Mesenchymal stem cell (in vitro differentiated cells and primary cell): ENCODE results near the gene TRIM28.

Experiments used
- DNase-seq: peaks from one replicate; pipeline ENCODE4 v3.0.0-alpha.2; 2013
- H2AFZ ChIP-seq: one replicate; pipeline ENCODE4 v1.6.1; 2013; ENCODE audit warnings: low read depth, mild to moderate bottlenecking, control low read depth, inconsistent platforms, low read length, moderate library complexity
- H2AK5ac ChIP-seq: 2 replicates; pipeline ENCODE4 v1.6.1; 2013; ENCODE audit warnings: low read length, moderate library complexity, mild to moderate bottlenecking, inconsistent platforms; ENCODE audit not compliant: severe bottlenecking
- H2BK120ac ChIP-seq: one replicate; pipeline ENCODE4 v1.6.1; 2013; ENCODE audit warnings: low read depth, mild to moderate bottlenecking, inconsistent platforms, low read length, moderate library complexity
- H2BK12ac ChIP-seq, 2 experiments: one replicate each; pipeline ENCODE4 v1.6.1; 2013; ENCODE audit warnings: inconsistent platforms in 2 of 2, low read length in 2 of 2, mild to moderate bottlenecking in 2 of 2, moderate library complexity in 2 of 2, control low read depth in 1 of 2
- H2BK15ac ChIP-seq: one replicate; pipeline ENCODE4 v1.6.1; 2013; ENCODE audit warnings: mild to moderate bottlenecking, low read depth, inconsistent platforms; ENCODE audit not compliant: poor library complexity, severe bottlenecking
- H2BK5ac ChIP-seq: 2 replicates; pipeline ENCODE4 v1.6.1; 2013; ENCODE audit warnings: low read depth, mild to moderate bottlenecking, low read length, control low read depth, inconsistent platforms; ENCODE audit not compliant: poor library complexity, severe bottlenecking
- H3K14ac ChIP-seq, 2 experiments: one replicate each; pipeline ENCODE4 v1.6.1; 2013; ENCODE audit warnings: inconsistent platforms in 2 of 2, low read length in 2 of 2, control low read depth in 1 of 2, mild to moderate bottlenecking in 1 of 2, moderate library complexity in 1 of 2
- H3K18ac ChIP-seq, 2 experiments: one replicate each; pipeline ENCODE4 v1.6.1; 2013; ENCODE audit warnings: inconsistent platforms in 2 of 2, low read length in 2 of 2, control low read depth in 1 of 2, low read depth in 1 of 2, mild to moderate bottlenecking in 1 of 2
- H3K23ac ChIP-seq, 2 experiments: one replicate each; pipeline ENCODE4 v1.6.1; 2013; ENCODE audit warnings: inconsistent platforms in 2 of 2, low read length in 2 of 2, mild to moderate bottlenecking in 2 of 2, moderate library complexity in 2 of 2, control low read depth in 1 of 2
- H3K27ac ChIP-seq: 2 replicates; pipeline ENCODE4 v1.5.1; 2013; ENCODE audit warnings: mild to moderate bottlenecking, moderate library complexity, low read length, control low read depth, inconsistent platforms; ENCODE audit not compliant: poor library complexity, severe bottlenecking
- H3K27me3 ChIP-seq, 2 experiments: 2 replicates each; pipeline versions ENCODE4 v1.6.1 to v1.7.0; 2013; ENCODE audit warnings: low read length in 2 of 2, mild to moderate bottlenecking in 2 of 2, moderate library complexity in 2 of 2, control low read depth in 1 of 2, inconsistent platforms in 1 of 2; ENCODE audit not compliant: control insufficient read depth in 1 of 2, insufficient read depth in 1 of 2
- H3K36me3 ChIP-seq, 2 experiments: 2 replicates each; pipeline versions ENCODE4 v1.6.1 to v1.7.0; 2013; ENCODE audit warnings: low read length in 2 of 2, control low read depth in 1 of 2, inconsistent platforms in 1 of 2, low read depth in 1 of 2, mild to moderate bottlenecking in 1 of 2; ENCODE audit not compliant: insufficient read depth in 2 of 2, control insufficient read depth in 1 of 2
- H3K4ac ChIP-seq, 2 experiments: one replicate each; pipeline ENCODE4 v1.6.1; 2013; ENCODE audit warnings: inconsistent platforms in 2 of 2, low read length in 2 of 2, mild to moderate bottlenecking in 2 of 2, moderate library complexity in 2 of 2, control low read depth in 1 of 2, low read depth in 1 of 2
- H3K4me1 ChIP-seq: 2 replicates; pipeline ENCODE4 v1.6.1; 2013; ENCODE audit warnings: low read depth, low read length, control low read depth; ENCODE audit not compliant: control insufficient read depth, insufficient read depth
- H3K4me2 ChIP-seq: 2 replicates; pipeline ENCODE4 v1.6.1; 2013; ENCODE audit warnings: low read length, mild to moderate bottlenecking, inconsistent platforms; ENCODE audit not compliant: poor library complexity, severe bottlenecking
- H3K4me3 ChIP-seq, 2 experiments: 2 replicates each; pipeline versions ENCODE4 v1.5.1 to v1.7.0; 2013; ENCODE audit warnings: low read length in 2 of 2, mild to moderate bottlenecking in 2 of 2, control low read depth in 1 of 2, low read depth in 1 of 2; ENCODE audit not compliant: insufficient read depth in 1 of 2
- H3K79me1 ChIP-seq: replicated peaks from 2 replicates; pipeline ENCODE4 v1.6.1; 2013; ENCODE audit warnings: mild to moderate bottlenecking, control low read depth, low read length, inconsistent platforms; ENCODE audit not compliant: poor library complexity, severe bottlenecking
- H3K9ac ChIP-seq: 2 replicates; pipeline ENCODE4 v1.7.0; 2013; ENCODE audit warnings: mild to moderate bottlenecking, low read length, moderate library complexity
- H3K9me3 ChIP-seq: 2 replicates; pipeline ENCODE4 v1.7.0; 2013; ENCODE audit warnings: mild to moderate bottlenecking, low read length; ENCODE audit not compliant: control insufficient read depth
- H4K8ac ChIP-seq: one replicate; pipeline ENCODE4 v1.6.1; 2013; ENCODE audit warnings: inconsistent platforms, mild to moderate bottlenecking, low read length, moderate library complexity
- H4K91ac ChIP-seq: one replicate; pipeline ENCODE4 v1.6.1; 2013; ENCODE audit warnings: mild to moderate bottlenecking, low read length, inconsistent platforms
- WGBS: methylation state at CpG from one replicate; pipeline ENCODE4 v1.1.7; 2013; ENCODE audit warnings: mixed read lengths; 5-methylcytosine and 5-hydroxymethylcytosine counted together

Gene TRIM28

GRCh38 chr19:58513694-58514563, 29.9 kb upstream of the TRIM28 start:
- H3K79me1 ChIP-seq, result peaks cover 36% of the 10 kb centered on the region
- H2BK12ac ChIP-seq, result peak overlapping the region in 1 of 2 experiments; percentile 0
- peak overlapping the region; percentile 92 for H4K8ac ChIP-seq
- H2AFZ ChIP-seq, result no peak overlapping the region
- peaks cover 28% of the 10 kb centered on the region for H3K4me1 ChIP-seq
- peak overlapping the region in 1 of 2 experiments; percentile 56 for H3K14ac ChIP-seq
- no peak overlapping the region for H3K23ac ChIP-seq
- no peak overlapping the region for H2BK15ac ChIP-seq
- peak overlapping the region; percentile 11 to 81 for H3K4me3 ChIP-seq
- H2BK5ac ChIP-seq, result no peak overlapping the region
- H3K27me3 ChIP-seq, result no peaks in the 10 kb centered on the region
- peaks cover 28 to 66% of the 10 kb centered on the region in 2 experiments for H3K36me3 ChIP-seq
- H3K4ac ChIP-seq, result peak overlapping the region; percentile 10 to 20
- no peak overlapping the region for H3K4me2 ChIP-seq
- DNase-seq, result peak; percentile 78
- no peak overlapping the region for H3K27ac ChIP-seq
- WGBS, result 31% methylated on average over 42 of the region's 66 CpGs
- no peak overlapping the region for H2AK5ac ChIP-seq
- no peak overlapping the region for H2BK120ac ChIP-seq
- H3K9ac ChIP-seq, result peak overlapping the region; percentile 87
- H3K9me3 ChIP-seq, result no peaks in the 10 kb centered on the region
- H3K18ac ChIP-seq, result peak overlapping the region; percentile 27 to 72
- H4K91ac ChIP-seq, result peak overlapping the region; percentile 43

GRCh38 chr19:58514564-58515022, 29.3 kb upstream of the TRIM28 start:
- H3K27ac ChIP-seq, result no peak overlapping the region
- no peak overlapping the region for H2BK120ac ChIP-seq
- no peak overlapping the region for H3K4me2 ChIP-seq
- H3K4ac ChIP-seq, result peak overlapping the region; percentile 10 to 20
- peak overlapping the region in 1 of 2 experiments; percentile 56 for H3K14ac ChIP-seq
- peaks cover 36% of the 10 kb centered on the region for H3K79me1 ChIP-seq
- no peaks in the 10 kb centered on the region for H3K9me3 ChIP-seq
- peak overlapping the region; percentile 27 to 72 for H3K18ac ChIP-seq
- 87% methylated on average over 3 of the region's 3 CpGs for WGBS
- no peak overlapping the region for H2AFZ ChIP-seq
- H2BK12ac ChIP-seq, result no peak overlapping the region
- H2AK5ac ChIP-seq, result no peak overlapping the region
- peak overlapping the region; percentile 87 for H3K9ac ChIP-seq
- H3K36me3 ChIP-seq, result peaks cover 25 to 62% of the 10 kb centered on the region in 2 experiments
- H3K27me3 ChIP-seq, result no peaks in the 10 kb centered on the region
- peaks cover 28% of the 10 kb centered on the region for H3K4me1 ChIP-seq
- no peak for DNase-seq
- no peak overlapping the region for H3K23ac ChIP-seq
- no peak overlapping the region for H2BK15ac ChIP-seq
- peak overlapping the region; percentile 61 for H4K8ac ChIP-seq
- peak overlapping the region in 1 of 2 experiments; percentile 81 for H3K4me3 ChIP-seq
- H2BK5ac ChIP-seq, result no peak overlapping the region
- peak overlapping the region; percentile 23 for H4K91ac ChIP-seq

DNA sequence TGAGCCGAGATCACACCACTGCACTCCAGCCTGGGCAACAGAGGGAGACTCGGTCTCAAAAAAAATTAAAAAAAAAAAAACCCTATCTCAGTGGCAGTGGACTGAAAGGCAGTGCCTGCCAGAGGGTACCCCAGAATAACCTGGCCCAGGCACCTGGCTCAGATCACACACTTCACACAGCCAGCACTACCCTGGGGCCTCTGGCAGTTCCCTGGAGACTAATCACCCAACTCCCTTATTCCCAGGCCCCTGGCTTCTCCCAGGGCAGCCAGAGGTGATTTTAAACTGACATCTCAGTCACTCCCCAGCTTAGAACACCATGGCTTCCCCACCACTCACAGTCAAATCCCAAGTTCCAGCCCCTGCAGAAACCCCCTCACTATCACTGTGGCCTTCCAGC, 28.6 kb upstream of the TRIM28 start:
- Histone ChIP-seq H4K91ac (no peak overlapping the region), H3K79me1 (peaks cover 39% of the 10 kb centered on the region), H3K4ac (no peak overlapping the region), H3K18ac (no peak overlapping the region), H3K9ac (peak overlapping the region; percentile 87), H2BK5ac (no peak overlapping the region), H3K4me3 (no peak overlapping the region), H3K4me1 (peaks cover 28% of the 10 kb centered on the region), H3K27me3 (no peaks in the 10 kb centered on the region), H3K23ac (no peak overlapping the region), H4K8ac (no peak overlapping the region), H3K36me3 (peaks cover 22 to 59% of the 10 kb centered on the region in 2 experiments), H2BK120ac (no peak overlapping the region), H3K9me3 (no peaks in the 10 kb centered on the region), H2BK12ac (no peak overlapping the region), H2AK5ac (no peak overlapping the region), H3K27ac (no peak overlapping the region), H3K14ac (no peak overlapping the region), H2BK15ac (no peak overlapping the region), H2AFZ (no peak overlapping the region), H3K4me2 (no peak overlapping the region)
- DNase-seq, result no peak
- 88% methylated on average over 2 of the region's 2 CpGs for WGBS

DNA sequence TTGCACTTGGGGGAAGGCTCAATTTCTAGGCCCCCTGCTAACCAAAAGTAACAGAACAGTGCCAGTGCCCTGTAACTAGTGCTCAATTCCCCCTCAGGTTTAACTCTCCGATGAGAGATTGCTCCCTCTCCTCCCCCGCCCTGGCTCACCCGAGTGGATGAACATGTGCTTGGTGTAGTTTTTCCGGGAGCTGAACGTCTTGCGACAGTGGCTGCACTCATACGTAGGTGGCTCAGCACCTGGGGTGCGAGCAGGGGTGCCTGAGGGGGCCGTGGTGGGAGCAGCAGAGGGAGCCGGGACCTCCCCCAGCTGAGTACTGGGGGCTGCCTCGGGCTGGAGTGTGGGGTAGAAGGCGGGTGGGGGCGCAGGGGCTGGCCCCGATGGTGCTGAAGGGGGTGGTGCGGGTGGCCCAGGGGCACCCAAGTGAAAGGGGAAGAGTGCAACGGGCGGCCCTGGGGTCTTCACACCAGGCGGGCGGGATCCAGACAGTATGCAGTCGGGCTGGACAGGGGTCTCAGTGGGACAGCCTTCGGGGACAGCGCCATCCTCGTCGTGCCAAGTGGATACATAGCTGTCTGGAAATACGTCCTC, 27.5 kb upstream of the TRIM28 start:
- no peak overlapping the region for H3K27ac ChIP-seq
- no peak overlapping the region for H4K8ac ChIP-seq
- H3K4ac ChIP-seq, result no peak overlapping the region
- no peak overlapping the region for H3K14ac ChIP-seq
- H4K91ac ChIP-seq, result peak overlapping the region; percentile 52
- peaks cover 29% of the 10 kb centered on the region for H3K4me1 ChIP-seq
- H3K4me2 ChIP-seq, result no peak overlapping the region
- no peak for DNase-seq
- H3K9me3 ChIP-seq, result no peaks in the 10 kb centered on the region
- no peak overlapping the region for H2BK5ac ChIP-seq
- H3K36me3 ChIP-seq, result peaks cover 22 to 56% of the 10 kb centered on the region in 2 experiments
- H2AK5ac ChIP-seq, result no peak overlapping the region
- no peak overlapping the region for H3K4me3 ChIP-seq
- no peak overlapping the region for H3K23ac ChIP-seq
- H3K27me3 ChIP-seq, result no peaks in the 10 kb centered on the region
- WGBS, result 96% methylated on average over 25 of the region's 25 CpGs
- H3K18ac ChIP-seq, result no peak overlapping the region
- no peak overlapping the region for H2BK12ac ChIP-seq
- H3K79me1 ChIP-seq, result peaks cover 39% of the 10 kb centered on the region
- no peak overlapping the region for H2AFZ ChIP-seq
- peak overlapping the region; percentile 87 for H3K9ac ChIP-seq
- H2BK15ac ChIP-seq, result no peak overlapping the region
- no peak overlapping the region for H2BK120ac ChIP-seq
